ENCODE results near the gene HS6ST2. TPM values are rescaled to one million over a fixed set of nuclear protein-coding genes. Genes with fewer than 3 reads are reported as not detected.

Gene HS6ST2
- total and polyA plus RNA-seq, 3 donors from 2014 or later: 3.7 to 13.3 (median 7.6) TPM

DNA sequence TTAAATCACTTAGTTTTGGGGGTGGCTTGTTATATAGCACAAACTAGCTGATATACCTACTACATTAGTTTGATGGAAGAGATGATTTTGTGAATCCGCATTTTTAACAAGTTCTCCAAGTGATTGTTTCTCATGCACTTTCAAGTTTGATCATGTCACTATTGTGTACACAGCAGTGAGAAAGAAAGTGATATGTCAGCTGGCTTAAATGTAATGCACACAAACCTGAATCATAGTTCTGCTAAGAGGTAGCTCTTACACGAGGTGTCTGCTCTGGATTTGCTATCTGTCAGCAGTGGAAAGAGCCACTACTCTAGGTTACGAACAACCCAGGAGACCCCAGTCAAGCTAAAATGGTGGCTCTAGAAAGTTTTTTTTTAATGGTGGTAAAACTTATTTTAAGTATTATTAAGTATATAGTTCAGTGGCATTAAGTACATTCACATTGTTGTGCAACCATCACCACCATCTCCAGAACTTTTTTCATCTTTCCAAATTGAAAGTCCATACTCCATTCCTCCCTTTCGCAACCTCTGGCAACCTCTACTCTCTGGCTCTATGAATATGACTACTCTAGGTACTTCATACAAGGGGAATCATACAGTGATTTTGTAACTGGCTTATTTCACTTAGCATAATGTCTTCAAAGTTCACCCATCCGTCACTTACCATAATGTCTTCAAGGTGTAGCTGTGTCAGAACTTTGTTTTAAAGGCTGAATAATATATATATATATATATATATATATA, 147.3 kb downstream of the HS6ST2 start:
- no peak for DNase-seq
- no peaks in the 10 kb centered on the region for H3K36me3 ChIP-seq (ENCODE audit: low read depth, missing control alignments)
- 92 to 94% methylated on average over 5 of the region's 5 CpGs for WGBS, 2 donors
- H3K9me3 ChIP-seq: no peaks in the 10 kb centered on the region
- H3K4me1 ChIP-seq: no peaks in the 10 kb centered on the region
- H3K27me3 ChIP-seq: no peaks in the 10 kb centered on the region
- TF ChIP-seq POLR2A (IDR thresholded peaks at IDR 0.05): no peak
- TF ChIP-seq, protein P1, sequence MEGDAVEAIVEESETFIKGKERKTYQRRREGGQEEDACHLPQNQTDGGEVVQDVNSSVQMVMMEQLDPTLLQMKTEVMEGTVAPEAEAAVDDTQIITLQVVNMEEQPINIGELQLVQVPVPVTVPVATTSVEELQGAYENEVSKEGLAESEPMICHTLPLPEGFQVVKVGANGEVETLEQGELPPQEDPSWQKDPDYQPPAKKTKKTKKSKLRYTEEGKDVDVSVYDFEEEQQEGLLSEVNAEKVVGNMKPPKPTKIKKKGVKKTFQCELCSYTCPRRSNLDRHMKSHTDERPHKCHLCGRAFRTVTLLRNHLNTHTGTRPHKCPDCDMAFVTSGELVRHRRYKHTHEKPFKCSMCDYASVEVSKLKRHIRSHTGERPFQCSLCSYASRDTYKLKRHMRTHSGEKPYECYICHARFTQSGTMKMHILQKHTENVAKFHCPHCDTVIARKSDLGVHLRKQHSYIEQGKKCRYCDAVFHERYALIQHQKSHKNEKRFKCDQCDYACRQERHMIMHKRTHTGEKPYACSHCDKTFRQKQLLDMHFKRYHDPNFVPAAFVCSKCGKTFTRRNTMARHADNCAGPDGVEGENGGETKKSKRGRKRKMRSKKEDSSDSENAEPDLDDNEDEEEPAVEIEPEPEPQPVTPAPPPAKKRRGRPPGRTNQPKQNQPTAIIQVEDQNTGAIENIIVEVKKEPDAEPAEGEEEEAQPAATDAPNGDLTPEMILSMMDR (IDR thresholded peaks at IDR 0.05): no peak
- H3K4me3 ChIP-seq: no peak overlapping the region
- intact Hi-C loops (cut with DNase I; ENCODE audit: low total_unique reads): no loop called here
- no peak overlapping the region for H3K27ac ChIP-seq

DNA sequence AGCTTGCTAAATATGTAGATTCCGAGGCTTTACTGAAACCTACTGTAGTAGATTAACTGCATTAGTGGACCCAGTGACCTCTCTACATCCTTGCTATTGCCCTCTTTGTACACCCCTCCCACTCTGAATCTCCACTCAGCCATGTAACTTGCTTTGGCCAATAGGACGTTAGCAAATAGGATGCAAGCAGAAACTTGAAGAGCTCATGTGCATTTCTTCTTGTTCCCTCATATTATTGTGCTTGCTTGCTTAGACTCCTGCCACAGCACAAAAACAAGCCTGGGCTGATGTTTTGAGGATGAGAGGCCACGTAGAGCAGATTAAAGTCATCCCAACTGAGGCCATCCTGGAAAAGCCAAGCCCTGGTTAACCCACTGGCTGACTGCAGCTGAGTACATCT, 147.9 kb downstream of the HS6ST2 start:
- no peak for TF ChIP-seq POLR2A (IDR thresholded peaks at IDR 0.05)
- TF ChIP-seq, protein P1 (IDR thresholded peaks at IDR 0.05): no peak
- intact Hi-C loops (cut with DNase I; ENCODE audit: low total_unique reads): no loop called here
- no peak for DNase-seq
- Histone ChIP-seq H3K9me3 (no peaks in the 10 kb centered on the region), H3K4me3 (no peak overlapping the region), H3K27ac (no peak overlapping the region), H3K36me3 (ENCODE audit: low read depth, missing control alignments) (no peaks in the 10 kb centered on the region), H3K4me1 (no peaks in the 10 kb centered on the region), H3K27me3 (no peaks in the 10 kb centered on the region)
- WGBS, 2 donors: 75 to 93% methylated on average over 2 to 3 of the region's 3 CpGs

DNA sequence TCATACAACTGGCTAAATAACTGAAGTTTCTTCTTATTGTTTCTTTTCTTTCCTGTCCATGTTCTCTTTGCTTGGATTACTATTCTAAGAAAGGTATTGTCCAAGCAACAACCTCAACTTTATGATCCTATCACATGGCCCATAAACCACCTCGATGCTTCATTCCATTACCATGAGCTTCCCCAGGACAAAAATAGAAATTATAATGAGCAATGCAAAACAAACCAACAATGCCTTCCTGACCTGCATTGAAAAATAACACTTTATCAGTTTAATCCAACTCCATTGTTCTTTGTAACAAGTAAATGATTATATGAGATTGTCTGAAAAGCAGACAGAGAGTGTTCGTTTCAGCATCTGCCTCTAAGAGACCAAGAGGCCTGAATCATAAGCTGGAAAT, 148.8 kb downstream of the HS6ST2 start:
- Histone ChIP-seq H3K27ac (no peak overlapping the region), H3K36me3 (ENCODE audit: low read depth, missing control alignments) (no peaks in the 10 kb centered on the region), H3K27me3 (no peaks in the 10 kb centered on the region), H3K9me3 (no peaks in the 10 kb centered on the region), H3K4me1 (no peaks in the 10 kb centered on the region), H3K4me3 (no peak overlapping the region)
- intact Hi-C loops (cut with DNase I; ENCODE audit: low total_unique reads): no loop called here
- TF ChIP-seq, protein P1 (IDR thresholded peaks at IDR 0.05): no peak
- no peak for TF ChIP-seq POLR2A (IDR thresholded peaks at IDR 0.05)
- 63 to 64% methylated on average over 2 of the region's 2 CpGs for WGBS, 2 donors
- no peak for DNase-seq

DNA sequence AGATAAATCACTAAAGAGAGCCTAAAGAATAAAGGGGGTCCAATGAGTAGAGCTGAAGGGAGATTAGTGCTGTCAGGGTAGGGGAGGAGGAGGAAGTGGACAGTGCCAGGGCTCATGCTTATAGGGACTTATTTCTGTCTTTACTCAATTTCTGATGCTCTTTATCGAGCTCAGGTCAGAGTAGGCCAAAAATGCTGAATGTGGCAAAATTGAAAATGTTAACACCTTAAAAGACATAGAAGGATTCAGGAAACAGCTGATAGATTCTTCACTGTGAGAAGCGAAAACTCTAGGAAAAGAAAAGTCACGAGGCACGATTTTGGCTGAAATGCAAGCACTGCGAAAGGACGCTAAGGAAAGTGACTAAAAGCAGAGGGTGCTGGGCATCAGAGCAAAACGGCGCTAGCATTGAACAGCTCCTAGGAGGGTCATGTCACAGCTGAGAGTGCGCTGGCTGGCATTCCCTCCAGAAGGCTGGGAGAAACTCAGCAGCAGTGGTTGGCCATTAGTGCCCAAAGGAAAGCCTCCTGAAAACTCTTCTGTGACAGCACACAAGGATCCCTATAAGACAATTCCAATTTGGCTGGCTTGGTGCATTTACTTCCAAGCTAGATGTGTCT, 150.9 kb downstream of the HS6ST2 start:
- Histone ChIP-seq H3K27me3 (no peaks in the 10 kb centered on the region), H3K9me3 (no peaks in the 10 kb centered on the region), H3K36me3 (ENCODE audit: low read depth, missing control alignments) (no peaks in the 10 kb centered on the region), H3K4me1 (no peaks in the 10 kb centered on the region), H3K27ac (no peak overlapping the region), H3K4me3 (no peak overlapping the region)
- no peak for TF ChIP-seq POLR2A (IDR thresholded peaks at IDR 0.05)
- TF ChIP-seq, protein P1 (IDR thresholded peaks at IDR 0.05): no peak
- DNase-seq: no peak
- intact Hi-C loops (cut with DNase I; ENCODE audit: low total_unique reads): no loop called here
- 81 to 90% methylated on average over 6 to 9 of the region's 9 CpGs for WGBS, 2 donors

All from testis (tissue), 3 donors.